Bronchus fibroblast of lung (primary cell): ENCODE results near the gene SH3D19. TPM values are rescaled to one million over a fixed set of nuclear protein-coding genes. Genes with fewer than 3 reads are reported as not detected.

Source experiments
- total RNA-seq: library from RNA; depleted of rRNA; stranded (reverse); fragments of >200 nt; gene quantifications from 2 replicates; pipeline ENCODE4 v1.2.3, GENCODE V29; 2015

Gene SH3D19
- 17.3 and 18.9 TPM in 2 replicates for total RNA-seq

DNA sequence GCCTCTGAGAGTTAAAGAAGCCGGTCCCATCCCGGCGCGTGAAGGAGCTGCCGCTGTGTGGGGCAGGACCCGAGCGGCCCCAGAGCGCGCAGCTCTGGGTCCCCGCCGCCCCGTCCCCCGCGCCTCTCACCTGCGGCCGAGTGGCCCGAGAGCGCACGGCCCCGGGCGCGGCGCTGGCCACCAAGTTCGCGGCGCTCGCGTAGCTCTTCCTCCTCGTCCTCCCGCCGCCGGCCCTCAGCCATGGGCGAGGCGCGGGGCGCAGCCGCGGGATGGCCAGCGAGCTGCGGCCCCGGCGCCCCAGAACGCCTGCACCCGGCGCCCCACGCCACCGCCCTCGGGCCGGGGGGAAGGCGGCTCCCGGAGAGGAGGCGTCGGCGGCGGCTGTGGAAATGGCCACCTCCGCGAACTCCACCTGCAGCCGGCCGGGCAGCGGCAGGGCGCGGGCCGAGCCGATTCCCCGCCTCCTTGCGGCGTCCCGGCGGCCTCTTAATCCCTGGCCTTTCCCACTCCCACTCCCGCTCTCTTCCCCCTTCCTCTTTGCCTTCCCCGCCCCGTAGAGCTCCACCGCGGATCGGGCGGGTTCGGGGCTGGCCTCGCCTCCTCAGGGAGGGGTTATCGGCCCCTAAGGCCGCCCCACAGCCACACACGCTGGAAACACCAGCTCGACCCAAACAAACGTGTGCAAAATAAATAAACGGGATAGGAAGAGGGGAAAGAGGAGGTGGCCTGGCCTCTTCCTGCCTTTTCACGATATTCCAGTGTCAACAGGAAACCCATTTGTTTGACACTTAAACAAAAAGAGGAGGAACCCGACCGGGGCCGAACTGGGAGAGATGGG is at the start of gene SH3D19:
Gene SH3D19, minus strand, starts transcription at position 495 of the 838 bp plus-strand sequence. Its CDS starts 253 bp downstream, at position 242.

GRCh38 chr4:151276787-151277562 is 48.4 kb downstream of the SH3D19 start, which contains the start of gene PRSS48:
PRSS48 (plus strand) TSS chr4:151277161; CDS start chr4:151277173, 12 bp downstream.

GRCh38 chr4:151099229-151099975 is 226.0 kb downstream of the SH3D19 start, which contains the start of gene RPS3A:
RPS3A (plus strand) TSS chr4:151099628; CDS start chr4:151099653, 25 bp downstream.

Other genes starting within 250 kb of the SH3D19 start
- gene RPS3A, start 226.0 kb downstream of the SH3D19 start, total RNA-seq: 2,166 and 2,956 TPM in 2 replicates
- not detected in 2 replicates for gene PRSS48, start 48.4 kb downstream of the SH3D19 start, total RNA-seq
- 0.17 and 0.59 TPM in 2 replicates for gene FHIP1A, start 83.6 kb upstream of the SH3D19 start, total RNA-seq